Measurements from ENCODE around the gene FOXP1.

DNA sequence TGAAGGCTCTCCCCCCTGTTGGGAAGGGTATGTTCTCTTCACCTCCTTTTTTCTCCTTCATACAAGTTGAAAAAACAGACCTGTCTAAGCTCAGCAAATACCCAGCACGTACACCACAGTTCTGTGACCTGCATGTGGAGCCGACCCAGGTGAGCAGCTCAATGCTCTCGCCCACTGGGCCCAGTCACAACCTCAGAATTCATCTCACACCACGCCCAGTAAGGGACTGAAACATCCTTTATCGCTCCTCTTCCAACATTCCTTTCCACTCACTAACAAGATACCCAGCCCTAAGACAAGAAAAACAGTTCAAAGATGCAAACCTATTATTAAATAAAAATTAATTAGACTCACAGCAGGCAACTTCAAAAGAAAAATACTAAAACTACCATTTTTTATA lies 68.9 kb downstream of the FOXP1 start:
- TF ChIP-seq POLR2A (IDR thresholded peaks at IDR 0.05; ENCODE audit: low read depth, low read length) (no peak), POLR2AphosphoS5 (IDR thresholded peaks at IDR 0.05; ENCODE audit: low read depth, low read length) (no peak), SPI1 (IDR thresholded peaks at IDR 0.05; ENCODE audit: low read depth, low read length) (no peak), TAF1 (IDR thresholded peaks at IDR 0.05; ENCODE audit: low read depth, low read length) (no peak), POU2F2 (IDR thresholded peaks at IDR 0.05; ENCODE audit: low read depth, low read length) (no peak), PAX5 (IDR thresholded peaks at IDR 0.05; ENCODE audit: insufficient read depth, low read length, severe bottlenecking) (no peak)
